ENCODE results near the gene SLC7A7. TPM values are rescaled to one million over a fixed set of nuclear protein-coding genes. Genes with fewer than 3 reads are reported as not detected.
"Not testable (repeated sequence)": the region's sequence is repeated elsewhere in the genome, so short reads cannot be mapped to it uniquely, and the experiment has no call there.

SLC7A7 gene
- total RNA-seq, 1 donor from 2014 or later, result 157 TPM

DNA sequence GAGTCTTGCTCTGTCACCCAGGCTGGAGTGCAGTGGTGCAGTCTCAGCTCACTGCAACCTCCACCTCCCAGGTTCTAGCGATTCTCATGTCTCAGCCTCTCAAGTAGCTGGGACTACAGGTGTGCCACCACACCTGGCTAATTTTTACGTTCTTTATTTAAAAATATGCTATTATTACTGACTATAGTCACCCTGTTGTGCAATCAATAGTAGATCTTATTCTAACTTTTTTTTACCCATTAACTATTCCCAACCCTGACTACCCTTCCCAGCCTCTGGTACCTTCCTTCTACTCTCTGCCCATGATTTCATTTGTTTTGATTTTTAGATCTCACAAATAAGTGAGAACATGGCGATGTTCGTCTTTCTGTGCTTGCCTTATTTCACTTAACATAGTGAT, 46.3 kb downstream of the SLC7A7 start:
- intact Hi-C loops (cut with DNase I), result no loop called here
- DNase-seq, result no peak
- peaks cover 60% of the 10 kb centered on the region for H3K36me3 ChIP-seq

GRCh38 chr14:22767323-22767589, 48.0 kb downstream of the SLC7A7 start:
- no peaks in the 10 kb centered on the region for H3K9me3 ChIP-seq
- DNase-seq (no peak), ATAC-seq (no peak)
- peak overlapping the region; percentile 89 for H3K27ac ChIP-seq
- H3K4me3 ChIP-seq, result peak overlapping the region; percentile 87
- TF ChIP-seq CTCF (IDR thresholded peaks at IDR 0.05), result no peak
- peaks cover 45% of the 10 kb centered on the region for H3K36me3 ChIP-seq
- intact Hi-C loops (cut with DNase I), result no loop called here
- H3K27me3 ChIP-seq (ENCODE audit: low read depth), result no peaks in the 10 kb centered on the region
- H3K4me1 ChIP-seq, result peaks cover 27% of the 10 kb centered on the region

More for the DNA sequence above, 46.3 kb downstream of the SLC7A7 start:
- Histone ChIP-seq H3K27me3 (ENCODE audit: low read depth) (no peaks in the 10 kb centered on the region), H3K4me1 (peaks cover 27% of the 10 kb centered on the region), H3K27ac (no peak overlapping the region), H3K4me3 (no peak overlapping the region), H3K9me3 (no peaks in the 10 kb centered on the region)
- TF ChIP-seq CTCF (IDR thresholded peaks at IDR 0.05), result no peak
- no peak for ATAC-seq

DNA sequence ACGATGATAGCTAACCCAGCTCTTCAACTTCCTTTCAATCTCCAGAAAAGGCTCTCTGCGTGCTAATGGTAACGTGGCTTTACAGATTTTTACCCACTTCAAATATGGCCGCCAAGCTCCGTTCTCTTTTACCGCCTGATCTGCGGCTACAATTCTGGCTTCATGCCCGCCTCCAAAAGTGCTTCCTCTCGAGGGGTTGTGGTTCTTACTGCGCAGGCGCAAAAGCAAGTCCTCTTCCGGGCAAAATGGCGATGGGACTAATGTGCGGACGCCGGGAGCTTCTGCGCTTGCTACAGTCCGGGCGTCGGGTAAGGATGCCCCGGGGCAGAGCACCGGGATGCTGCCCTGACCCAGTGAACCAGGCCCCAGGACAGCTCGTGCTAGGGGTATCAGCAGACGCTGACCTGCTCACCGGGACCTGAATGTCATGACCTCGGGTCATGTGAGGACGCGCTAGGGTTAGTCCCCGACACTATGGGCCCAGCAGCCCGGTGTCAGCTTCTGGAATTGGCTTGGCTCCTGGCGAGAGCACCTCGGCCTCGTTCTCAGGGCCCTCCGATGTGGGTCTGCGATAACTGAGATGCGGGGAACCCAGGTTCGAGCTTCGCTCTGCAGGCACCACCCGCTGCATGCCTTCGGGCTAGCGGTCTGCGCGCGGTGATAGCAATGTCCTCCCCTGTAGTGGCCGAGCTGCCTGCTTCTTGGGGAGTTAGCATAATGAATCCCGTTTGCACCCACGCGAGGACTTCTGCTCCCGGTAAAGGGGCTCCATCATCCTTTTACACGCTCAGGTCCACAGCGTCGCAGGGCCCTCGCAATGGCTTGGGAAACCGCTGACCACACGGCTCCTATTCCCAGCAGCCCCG, 48.5 kb downstream of the SLC7A7 start, which contains the start of gene OXA1L:
OXA1L (plus strand) TSS at position 232 of the 866 bp plus-strand sequence; CDS start at position 246, 14 bp downstream.
- TF ChIP-seq CTCF (IDR thresholded peaks at IDR 0.05), result no peak
- peak; percentile 94 to 97 for ATAC-seq

GRCh38 chr14:22764382-22764781, 50.9 kb downstream of the SLC7A7 start:
- ATAC-seq, result no peak
- no peak for TF ChIP-seq CTCF (IDR thresholded peaks at IDR 0.05)
- no peak overlapping the region for H3K4me3 ChIP-seq
- peaks cover 27% of the 10 kb centered on the region for H3K4me1 ChIP-seq
- DNase-seq, result no peak
- H3K36me3 ChIP-seq, result peaks cover 17% of the 10 kb centered on the region
- H3K9me3 ChIP-seq, result peaks cover 7% of the 10 kb centered on the region
- no peaks in the 10 kb centered on the region for H3K27me3 ChIP-seq (ENCODE audit: low read depth)
- intact Hi-C loops (cut with DNase I), result no loop called here
- no peak overlapping the region for H3K27ac ChIP-seq

More for the DNA sequence above, 48.5 kb downstream of the SLC7A7 start, which contains the start of gene OXA1L:
- peaks cover under 1% of the 10 kb centered on the region for H3K9me3 ChIP-seq
- peak within 1 kb of the TSS; percentile 89 for H3K27ac ChIP-seq
- intact Hi-C loops (cut with DNase I), result no loop called here
- no peaks in the 10 kb centered on the region for H3K27me3 ChIP-seq (ENCODE audit: low read depth)
- peaks cover 40% of the 10 kb centered on the region for H3K36me3 ChIP-seq
- peak within 1 kb of the TSS; percentile 87 for H3K4me3 ChIP-seq
- peak; percentile 97 for DNase-seq
- H3K4me1 ChIP-seq, result peaks cover 27% of the 10 kb centered on the region

DNA sequence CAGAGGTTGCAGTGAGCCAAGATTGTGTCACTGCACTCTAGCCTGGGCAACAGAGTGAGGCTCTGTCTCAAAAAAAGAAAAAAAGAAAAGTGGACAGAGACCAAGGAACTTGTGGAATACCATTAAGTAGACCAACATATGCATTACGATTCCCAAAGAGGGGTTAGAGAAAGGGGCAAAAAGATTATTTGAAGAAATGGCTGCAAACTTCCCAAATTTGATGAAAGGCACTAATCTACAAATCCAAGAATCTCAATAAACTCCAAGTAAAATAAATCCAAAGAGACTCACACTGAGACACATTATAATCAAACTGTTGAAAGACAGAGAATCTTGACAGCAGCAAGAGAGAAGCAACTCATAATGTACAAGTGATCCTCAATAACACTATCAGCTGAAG, 53.5 kb downstream of the SLC7A7 start:
- no peak for TF ChIP-seq CTCF (IDR thresholded peaks at IDR 0.05)
- intact Hi-C loops (cut with DNase I), result no loop called here
- H3K27me3 ChIP-seq (ENCODE audit: low read depth), result no peaks in the 10 kb centered on the region
- DNase-seq (no peak), ATAC-seq (no peak)
- H3K4me1 ChIP-seq, result peaks cover 8% of the 10 kb centered on the region
- H3K27ac ChIP-seq, result no peak overlapping the region
- H3K9me3 ChIP-seq, result peaks cover 7% of the 10 kb centered on the region
- H3K36me3 ChIP-seq, result no peaks in the 10 kb centered on the region
- no peak overlapping the region for H3K4me3 ChIP-seq

DNA sequence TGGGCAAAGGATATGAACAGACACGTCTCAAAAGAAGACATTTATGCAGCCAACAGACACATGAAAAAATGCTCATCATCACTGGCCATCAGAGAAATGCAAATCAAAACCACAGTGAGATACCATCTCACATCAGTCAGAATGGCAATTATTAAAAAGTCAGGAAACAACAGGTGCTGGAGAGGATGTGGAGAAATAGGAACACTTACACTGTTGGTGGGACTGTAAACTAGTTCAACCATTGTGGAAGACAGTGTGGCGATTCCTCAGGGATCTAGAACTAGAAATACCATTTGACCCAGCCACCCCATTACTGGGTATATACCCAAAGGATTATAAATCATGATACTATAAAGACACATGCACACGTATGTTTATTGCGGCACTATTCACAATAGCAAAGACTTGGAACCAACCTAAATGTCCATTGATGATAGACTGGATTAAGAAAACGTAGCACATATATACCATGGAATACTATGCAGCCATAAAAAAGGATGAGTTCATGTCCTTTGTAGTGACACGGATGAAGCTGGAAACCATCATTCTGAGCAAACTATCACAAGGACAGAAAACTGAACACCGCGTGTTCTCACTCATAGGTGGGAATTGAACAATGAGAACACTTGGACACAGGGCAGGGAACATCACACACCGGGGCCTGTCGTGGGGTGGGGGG, 57.1 kb downstream of the SLC7A7 start:
- ATAC-seq; DNase-seq; H3K4me1 ChIP-seq; intact Hi-C loops (cut with DNase I); H3K9me3 ChIP-seq; H3K4me3 ChIP-seq; H3K27me3 ChIP-seq (ENCODE audit: low read depth); H3K27ac ChIP-seq; H3K36me3 ChIP-seq: not testable (repeated sequence)

Data from lower lobe of right lung (tissue), 2 donors.